Trophoblast cell (in vitro differentiated cells and primary cell): ENCODE results near the gene SLC35E2B.
A peak's percentile ranks its signal among the peaks of the same experiment; 100 is the strongest.

Experiments used
- DNase-seq, 2 donors: peaks; one replicate each; pipeline ENCODE4 v3.0.0-alpha.2; 2016
- H2AFZ ChIP-seq: 2 replicates; pipeline ENCODE4 v1.6.1; 2013; ENCODE audit warnings: low read length, moderate library complexity, mild to moderate bottlenecking; ENCODE audit not compliant: insufficient read depth, poor library complexity
- H2AK5ac ChIP-seq: 2 replicates; pipeline ENCODE4 v1.6.1; 2013; ENCODE audit warnings: mild to moderate bottlenecking, low read length
- H2BK120ac ChIP-seq: 2 replicates; pipeline ENCODE4 v1.6.1; 2013; ENCODE audit warnings: low read length, mild to moderate bottlenecking, moderate library complexity; ENCODE audit not compliant: insufficient read depth, poor library complexity
- H2BK12ac ChIP-seq: 2 replicates; pipeline ENCODE4 v1.6.1; 2013; ENCODE audit warnings: mild to moderate bottlenecking, low read length, moderate library complexity
- H2BK5ac ChIP-seq: 2 replicates; pipeline ENCODE4 v1.6.1; 2013; ENCODE audit warnings: low read length, low read depth, moderate library complexity, mild to moderate bottlenecking; ENCODE audit not compliant: poor library complexity
- H3K14ac ChIP-seq: 2 replicates; pipeline ENCODE4 v1.6.1; 2013; ENCODE audit warnings: mild to moderate bottlenecking, low read length
- H3K18ac ChIP-seq: 2 replicates; pipeline ENCODE4 v1.6.1; 2013; ENCODE audit warnings: mild to moderate bottlenecking, low read length
- H3K23ac ChIP-seq: 2 replicates; pipeline ENCODE4 v1.6.1; 2013; ENCODE audit warnings: low read length
- H3K27ac ChIP-seq: 2 replicates; pipeline ENCODE4 v1.5.1; 2013; ENCODE audit warnings: low read depth, mild to moderate bottlenecking, inconsistent platforms, low read length, moderate library complexity
- H3K27me3 ChIP-seq: 2 replicates; pipeline ENCODE4 v1.6.1; 2013; ENCODE audit warnings: inconsistent platforms, mild to moderate bottlenecking, low read length, moderate library complexity; ENCODE audit not compliant: insufficient read depth
- H3K36me3 ChIP-seq, 2 experiments: 1 replicate in 1 of 2; 2 replicates in 1 of 2; pipeline ENCODE4 v1.6.1; 2013; ENCODE audit warnings: low read length in 2 of 2, mild to moderate bottlenecking in 2 of 2, moderate library complexity in 1 of 2; ENCODE audit not compliant: insufficient read depth in 2 of 2, control insufficient read depth in 1 of 2
- H3K4ac ChIP-seq: 2 replicates; pipeline ENCODE4 v1.6.1; 2013; ENCODE audit warnings: low read depth, mild to moderate bottlenecking, low read length, moderate library complexity
- H3K4me1 ChIP-seq, 2 experiments: 1 replicate in 1 of 2; 2 replicates in 1 of 2; pipeline ENCODE4 v1.6.1; 2013; ENCODE audit warnings: low read length in 2 of 2, mild to moderate bottlenecking in 2 of 2, moderate library complexity in 1 of 2; ENCODE audit not compliant: insufficient read depth in 2 of 2, control insufficient read depth in 1 of 2
- H3K4me2 ChIP-seq: 2 replicates; pipeline ENCODE4 v1.6.1; 2013; ENCODE audit warnings: inconsistent platforms, mild to moderate bottlenecking, low read length, moderate library complexity
- H3K4me3 ChIP-seq: 2 replicates; pipeline ENCODE4 v1.5.1; 2013; ENCODE audit warnings: mild to moderate bottlenecking, low read depth, low read length, inconsistent platforms
- H3K79me1 ChIP-seq: one replicate; pipeline ENCODE4 v1.6.1; 2013; ENCODE audit warnings: low read length
- H3K79me2 ChIP-seq: 2 replicates; pipeline ENCODE4 v1.6.1; 2013; ENCODE audit warnings: low read length, mild to moderate bottlenecking; ENCODE audit not compliant: control insufficient read depth, insufficient read depth, poor library complexity
- H3K9ac ChIP-seq: 2 replicates; pipeline ENCODE4 v1.6.1; 2013; ENCODE audit warnings: mild to moderate bottlenecking, low read length
- H3K9me3 ChIP-seq: 2 replicates; pipeline ENCODE4 v1.6.1; 2013; ENCODE audit warnings: low read depth, mild to moderate bottlenecking, control low read depth, inconsistent platforms, low read length; ENCODE audit not compliant: insufficient read depth
- H4K12ac ChIP-seq: 2 replicates; pipeline ENCODE4 v1.6.1; 2013; ENCODE audit warnings: low read depth, mild to moderate bottlenecking, low read length, moderate library complexity
- H4K8ac ChIP-seq: 2 replicates; pipeline ENCODE4 v1.6.1; 2013; ENCODE audit warnings: low read depth, mild to moderate bottlenecking, low read length, moderate library complexity
- H4K91ac ChIP-seq: one replicate; pipeline ENCODE4 v1.6.1; 2013; ENCODE audit warnings: low read depth, mild to moderate bottlenecking, low read length, moderate library complexity
- WGBS: extraction: QIAGEN DNeasy Blood & Tissue Kit; methylation state at CpG from one replicate; pipeline ENCODE4 v1.1.7; 2013; ENCODE audit warnings: missing lambda C conversion rate; ENCODE audit not compliant: insufficient read length, insufficient coverage; ENCODE audit errors: extremely low coverage; 5-methylcytosine and 5-hydroxymethylcytosine counted together

Gene SLC35E2B

DNA sequence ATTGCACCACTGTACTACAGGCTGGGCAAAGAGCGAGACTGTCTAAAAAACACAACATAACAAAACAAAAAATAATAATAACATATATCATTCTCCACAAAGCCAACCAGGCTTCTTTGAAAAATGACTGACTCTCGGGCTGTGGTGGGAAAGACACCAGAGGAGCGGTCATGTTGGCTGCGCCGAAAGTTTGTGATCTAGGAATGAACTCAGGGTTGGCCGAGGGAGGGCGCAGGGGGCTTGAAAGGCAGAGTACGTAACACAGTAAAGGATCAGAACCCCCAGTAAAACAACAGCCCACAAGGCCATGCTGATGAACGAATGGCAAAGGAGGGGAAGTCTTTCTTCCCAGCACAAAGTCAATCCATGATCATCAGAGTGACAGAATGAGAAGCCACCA is 4.7 kb downstream of the SLC35E2B start:
- no peak overlapping the region for H3K18ac ChIP-seq
- H4K8ac ChIP-seq: no peak overlapping the region
- no peak overlapping the region for H2AK5ac ChIP-seq
- no peaks in the 10 kb centered on the region for H3K4me1 ChIP-seq
- H3K4me3 ChIP-seq: no peak overlapping the region
- H3K9me3 ChIP-seq: no peaks in the 10 kb centered on the region
- no peak overlapping the region for H4K12ac ChIP-seq
- H3K4me2 ChIP-seq: no peak overlapping the region
- no peak overlapping the region for H3K27ac ChIP-seq
- no peaks in the 10 kb centered on the region for H3K27me3 ChIP-seq
- no peak overlapping the region for H3K23ac ChIP-seq
- H2AFZ ChIP-seq: no peak overlapping the region
- no peak overlapping the region for H2BK5ac ChIP-seq
- no peak for DNase-seq
- H3K79me2 ChIP-seq: peaks cover 5% of the 10 kb centered on the region
- peak overlapping the region; percentile 93 for H3K4ac ChIP-seq
- no peak overlapping the region for H3K14ac ChIP-seq
- no peak overlapping the region for H4K91ac ChIP-seq
- no peak overlapping the region for H2BK12ac ChIP-seq
- H2BK120ac ChIP-seq: no peak overlapping the region
- H3K9ac ChIP-seq: no peak overlapping the region
- H3K79me1 ChIP-seq: peaks cover 2% of the 10 kb centered on the region
- WGBS: no CpG with 5 or more reads among the region's 9 CpGs
- H3K36me3 ChIP-seq: peaks cover 2 to 10% of the 10 kb centered on the region in 2 experiments

DNA sequence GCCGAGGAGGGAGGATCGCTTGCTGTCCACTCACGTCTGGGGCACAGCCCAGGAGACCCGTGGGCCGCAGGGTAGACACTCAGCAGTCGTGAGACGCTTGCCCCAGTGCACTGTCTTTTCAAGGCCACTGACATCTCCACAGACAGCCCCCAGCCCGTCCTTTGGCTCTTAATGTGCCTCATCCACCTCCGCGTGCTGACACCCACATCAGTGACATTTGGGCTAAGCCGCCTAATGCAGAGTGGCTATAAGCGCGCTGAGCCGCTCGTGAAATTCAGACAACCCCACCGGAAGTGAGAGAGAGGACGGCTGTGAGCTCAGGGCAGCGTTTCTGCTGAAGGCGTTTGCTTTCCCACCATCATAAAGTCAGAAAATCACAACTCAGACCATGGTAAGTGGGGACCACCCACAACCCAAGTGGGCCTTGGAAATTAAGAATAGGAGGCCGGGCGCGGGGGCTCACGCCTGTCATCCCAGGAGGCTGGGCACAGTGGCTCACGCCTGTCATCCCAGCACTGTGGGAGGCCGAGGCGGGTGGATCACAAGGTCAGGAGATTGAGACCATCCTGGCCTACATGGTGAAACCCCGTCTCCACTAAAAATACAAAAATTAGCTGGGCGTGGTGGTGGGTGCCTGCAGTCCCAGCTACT is 8.4 kb downstream of the SLC35E2B start:
- Histone ChIP-seq H3K23ac (no peak overlapping the region), H3K36me3 (peaks cover 6 to 10% of the 10 kb centered on the region in 2 experiments), H2BK120ac (no peak overlapping the region), H2BK5ac (no peak overlapping the region), H3K27me3 (no peaks in the 10 kb centered on the region), H2AFZ (no peak overlapping the region), H3K4me3 (no peak overlapping the region), H4K91ac (no peak overlapping the region), H3K79me2 (peaks cover 5% of the 10 kb centered on the region), H3K9ac (no peak overlapping the region), H4K12ac (no peak overlapping the region), H3K18ac (peak overlapping the region; percentile 52), H4K8ac (no peak overlapping the region), H3K4ac (peak overlapping the region; percentile 16), H3K27ac (no peak overlapping the region), H3K9me3 (no peaks in the 10 kb centered on the region), H3K79me1 (no peaks in the 10 kb centered on the region), H3K14ac (no peak overlapping the region), H3K4me1 (no peaks in the 10 kb centered on the region), H2AK5ac (no peak overlapping the region), H3K4me2 (no peak overlapping the region), H2BK12ac (no peak overlapping the region)
- no peak for DNase-seq
- no CpG with 5 or more reads among the region's 28 CpGs for WGBS

DNA sequence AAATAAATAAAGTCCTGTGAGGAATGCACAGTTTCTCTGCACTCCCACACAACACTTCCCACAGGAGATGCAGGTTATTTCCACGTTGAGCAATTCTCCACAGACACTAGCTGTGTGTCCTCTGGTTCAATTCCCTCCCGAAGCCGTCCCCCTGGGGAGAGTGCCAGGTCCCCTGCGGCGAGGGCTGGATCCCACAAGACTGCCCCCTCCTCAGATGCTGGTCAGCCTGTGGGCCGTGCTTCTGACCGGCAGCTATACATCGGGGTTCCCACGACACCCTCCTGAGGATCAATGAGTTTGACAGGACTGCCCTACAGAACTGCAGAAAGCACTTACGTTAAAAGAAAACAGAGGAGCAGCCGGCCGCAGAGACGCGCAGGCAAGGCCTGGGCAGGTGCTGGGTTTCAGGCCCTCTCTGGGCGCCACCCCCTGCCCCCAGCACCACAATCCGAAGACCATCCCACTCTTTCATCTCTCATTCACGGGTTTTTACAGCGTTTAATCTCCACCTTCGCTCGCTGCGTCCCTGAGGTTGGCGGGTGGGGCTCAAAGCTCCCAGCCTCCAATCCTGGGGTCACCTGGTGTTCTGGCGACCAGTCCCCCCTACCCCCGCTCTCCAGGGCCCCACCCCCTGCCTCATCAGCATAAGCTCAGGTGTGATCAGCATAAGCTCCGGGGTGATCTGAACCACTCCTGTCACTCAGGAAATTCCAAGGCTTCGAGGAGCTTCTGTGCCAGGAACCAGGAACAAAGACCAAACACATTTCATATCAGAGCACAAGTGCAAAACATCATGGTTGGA is 9.3 kb downstream of the SLC35E2B start:
- WGBS: no CpG with 5 or more reads among the region's 26 CpGs
- H4K8ac ChIP-seq: no peak overlapping the region
- no peak overlapping the region for H2AK5ac ChIP-seq
- H2BK5ac ChIP-seq: no peak overlapping the region
- no peak overlapping the region for H2BK120ac ChIP-seq
- no peak overlapping the region for H4K91ac ChIP-seq
- H3K36me3 ChIP-seq: peaks cover 6 to 10% of the 10 kb centered on the region in 2 experiments
- H3K27ac ChIP-seq: no peak overlapping the region
- no peak overlapping the region for H3K4me3 ChIP-seq
- DNase-seq: no peak
- H2BK12ac ChIP-seq: no peak overlapping the region
- H3K4me1 ChIP-seq: no peaks in the 10 kb centered on the region
- H3K4me2 ChIP-seq: no peak overlapping the region
- H3K18ac ChIP-seq: no peak overlapping the region
- no peak overlapping the region for H4K12ac ChIP-seq
- H3K14ac ChIP-seq: no peak overlapping the region
- no peaks in the 10 kb centered on the region for H3K9me3 ChIP-seq
- H3K4ac ChIP-seq: peak overlapping the region; percentile 58
- H3K23ac ChIP-seq: no peak overlapping the region
- H3K27me3 ChIP-seq: no peaks in the 10 kb centered on the region
- no peak overlapping the region for H2AFZ ChIP-seq
- H3K9ac ChIP-seq: no peak overlapping the region
- H3K79me2 ChIP-seq: peaks cover 5% of the 10 kb centered on the region
- no peaks in the 10 kb centered on the region for H3K79me1 ChIP-seq

DNA sequence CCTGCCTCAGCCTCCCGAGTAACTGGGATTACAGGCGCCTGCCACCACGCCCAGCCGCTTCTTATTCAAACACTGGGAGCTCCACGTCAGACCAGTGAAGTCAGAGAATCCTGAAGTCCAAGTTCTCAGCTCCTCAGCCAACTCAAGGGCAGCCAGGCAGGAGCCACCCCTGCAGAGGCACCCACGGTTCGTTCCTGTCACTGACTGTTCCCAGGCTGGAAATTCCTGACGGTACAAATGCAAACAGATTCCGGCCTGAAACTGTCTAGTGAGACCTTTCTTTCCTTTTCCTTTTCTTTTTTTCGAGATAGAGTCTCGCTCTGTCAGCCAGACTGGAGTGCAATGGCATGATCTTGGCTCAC is 11.7 kb downstream of the SLC35E2B start:
- H3K4me1 ChIP-seq: no peaks in the 10 kb centered on the region
- no peak overlapping the region for H2BK12ac ChIP-seq
- H3K27me3 ChIP-seq: no peaks in the 10 kb centered on the region
- no peak overlapping the region for H4K91ac ChIP-seq
- H3K9me3 ChIP-seq: no peaks in the 10 kb centered on the region
- no peak overlapping the region for H3K4me3 ChIP-seq
- H2BK120ac ChIP-seq: no peak overlapping the region
- no peaks in the 10 kb centered on the region for H3K79me1 ChIP-seq
- no peak overlapping the region for H3K14ac ChIP-seq
- H3K9ac ChIP-seq: no peak overlapping the region
- no peak overlapping the region for H3K4ac ChIP-seq
- H3K18ac ChIP-seq: no peak overlapping the region
- no peak overlapping the region for H3K4me2 ChIP-seq
- H2AFZ ChIP-seq: no peak overlapping the region
- no CpG with 5 or more reads among the region's 11 CpGs for WGBS
- DNase-seq: no peak
- no peak overlapping the region for H4K8ac ChIP-seq
- H3K23ac ChIP-seq: no peak overlapping the region
- no peak overlapping the region for H3K27ac ChIP-seq
- peaks cover 2% of the 10 kb centered on the region for H3K79me2 ChIP-seq
- H2AK5ac ChIP-seq: no peak overlapping the region
- H3K36me3 ChIP-seq: peaks cover 6% of the 10 kb centered on the region in 2 experiments
- no peak overlapping the region for H4K12ac ChIP-seq
- H2BK5ac ChIP-seq: no peak overlapping the region
